Measurements from ENCODE around the gene TMEM184B. TPM values are rescaled to one million over a fixed set of nuclear protein-coding genes. Genes with fewer than 3 reads are reported as not detected.
"Not testable (repeated sequence)": the region's sequence is repeated elsewhere in the genome, so short reads cannot be mapped to it uniquely, and the experiment has no call there.

TMEM184B gene
- total RNA-seq, 1 donor from 2014 or later = 22.6 TPM

DNA sequence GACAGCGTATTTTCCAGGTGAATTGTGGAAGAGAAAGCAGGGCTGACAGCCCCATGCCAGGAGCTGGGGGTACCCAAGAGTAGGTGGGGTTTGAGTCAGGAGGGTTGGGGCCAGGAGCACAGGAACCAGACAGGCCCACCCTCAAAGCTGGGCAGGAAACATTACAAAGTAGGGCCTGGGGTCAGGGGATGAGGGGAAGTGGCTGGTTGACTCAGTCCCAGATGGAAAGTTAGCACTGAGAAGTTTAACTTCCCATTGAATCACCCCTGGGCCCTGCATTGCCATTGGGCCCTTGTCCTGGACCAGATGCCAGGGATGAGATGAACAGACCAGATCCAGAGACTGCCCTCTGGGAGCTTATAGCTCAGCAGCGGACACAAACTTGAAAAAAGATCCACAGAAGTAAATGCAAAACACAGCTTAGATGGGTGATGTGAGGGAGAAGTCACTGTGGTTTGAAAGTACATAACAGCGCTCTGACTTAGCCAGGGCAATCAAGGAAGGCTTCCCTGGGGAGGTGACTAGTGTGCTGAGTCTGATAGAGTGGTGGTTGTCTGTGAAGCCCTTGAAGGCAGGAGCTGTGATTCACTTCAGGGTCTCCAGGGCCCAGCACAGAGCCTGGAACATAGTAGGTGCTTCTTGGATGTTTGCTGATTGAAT lies 68.8 kb downstream of the TMEM184B start:
- ATAC-seq = no peak

DNA sequence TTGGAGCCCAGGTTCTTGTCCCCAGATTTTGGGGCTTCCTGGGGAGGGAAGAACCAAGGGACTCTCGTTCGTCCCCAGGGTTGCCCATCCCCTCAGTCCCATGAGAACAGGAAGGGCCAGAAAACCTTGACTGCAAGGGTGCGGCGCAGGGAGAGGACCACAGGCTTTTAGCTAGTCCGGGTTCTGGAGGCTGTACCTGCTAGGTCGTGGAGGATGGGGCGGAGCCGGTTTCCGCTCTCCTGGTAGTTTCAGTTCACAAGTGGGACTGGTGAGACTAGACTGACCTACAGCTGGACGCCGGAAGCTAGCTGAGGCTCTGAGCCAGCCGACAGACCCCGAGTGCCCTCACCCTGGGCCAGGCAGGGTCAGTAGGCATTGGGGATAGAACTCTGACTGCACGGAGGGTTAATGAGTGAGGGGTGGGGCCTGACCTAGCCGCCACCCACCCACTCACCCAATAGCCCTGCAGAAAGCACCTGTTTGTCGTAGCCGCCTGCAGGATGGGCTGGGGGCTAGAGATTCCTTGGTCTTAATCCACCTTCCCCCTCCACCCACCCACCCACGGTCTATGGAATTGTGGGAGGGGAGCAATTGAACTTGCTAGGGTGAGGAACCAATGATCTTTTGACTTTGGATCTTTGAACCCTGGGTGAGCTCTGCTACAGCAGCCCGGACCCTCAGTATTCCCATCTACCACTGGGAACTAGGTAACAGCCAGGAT lies 69.6 kb downstream of the TMEM184B start:
- ATAC-seq = peak; percentile 49

DNA sequence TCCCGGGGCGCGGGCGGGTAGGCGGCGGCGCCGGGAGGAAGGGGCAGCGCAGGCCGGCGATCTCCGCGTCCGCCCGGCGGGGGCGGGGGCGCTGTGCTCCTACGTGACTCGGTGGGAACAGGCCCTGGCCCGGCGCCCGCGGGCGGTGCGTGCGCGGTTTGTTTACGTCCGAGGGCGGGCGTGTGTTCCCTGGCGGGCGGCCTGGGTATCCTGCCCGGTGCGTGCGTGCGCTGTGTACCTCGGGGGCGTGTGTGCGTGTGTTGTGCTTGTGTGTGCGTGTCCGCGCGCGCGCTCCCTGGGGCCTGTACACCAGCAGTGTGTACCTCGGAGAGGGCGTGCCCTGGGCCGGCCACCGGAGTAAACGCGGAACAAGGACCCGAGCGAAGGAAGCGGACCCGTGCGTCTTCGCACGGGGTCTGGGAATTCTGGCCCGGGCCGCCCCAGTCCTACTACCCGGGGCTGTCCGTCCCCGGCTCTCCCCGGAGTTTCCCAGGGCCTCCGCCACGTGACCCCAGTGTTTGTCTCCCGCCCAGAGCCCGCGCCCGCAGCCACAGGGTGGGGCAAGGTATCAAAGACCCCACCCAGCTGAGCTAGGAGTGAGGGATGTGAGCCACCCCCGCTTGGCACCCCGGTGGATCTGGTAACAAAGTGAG lies 70.2 kb downstream of the TMEM184B start:
- ATAC-seq = peak; percentile 60

DNA sequence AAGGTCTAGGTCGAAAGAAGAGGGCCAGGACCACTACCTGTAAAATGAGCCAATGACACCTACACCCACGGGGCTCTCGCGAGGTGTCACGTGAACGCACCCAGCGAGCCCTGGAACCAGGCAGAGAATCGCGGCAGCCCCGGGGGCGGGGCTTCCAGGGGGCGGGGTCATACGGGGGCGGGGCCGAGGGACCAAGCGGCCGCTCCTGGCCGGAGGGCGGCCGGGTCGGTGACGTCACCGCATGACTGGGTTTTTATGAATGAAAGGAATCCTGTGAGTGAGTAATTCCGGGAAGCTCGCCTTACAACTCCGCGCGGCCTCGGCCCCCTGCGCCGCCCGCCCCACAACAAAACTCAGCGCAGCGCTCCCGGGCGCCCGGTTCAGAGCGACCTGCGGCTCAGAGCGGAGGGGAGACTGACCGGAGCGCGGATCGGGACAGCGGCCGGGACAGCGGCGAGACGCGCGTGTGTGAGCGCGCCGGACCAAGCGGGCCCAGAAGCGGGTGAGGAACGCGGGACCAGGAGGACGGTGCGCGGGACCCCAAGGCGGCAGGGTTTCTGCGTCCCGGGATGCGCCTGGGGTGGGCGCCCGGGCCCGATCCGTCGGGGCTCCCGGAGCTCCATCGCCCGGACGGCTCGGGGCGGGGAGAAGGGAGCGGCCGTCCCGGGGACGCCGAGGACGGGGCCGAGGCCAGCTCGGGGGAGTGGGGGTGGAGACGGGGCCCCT lies 70.9 kb downstream of the TMEM184B start, which contains the start of gene MAFF:
TSS of gene MAFF (plus strand) at position 284 of the 726 bp plus-strand sequence. CDS start 11,860 bp downstream, outside the sequence.
- ATAC-seq = peak; percentile 75

DNA sequence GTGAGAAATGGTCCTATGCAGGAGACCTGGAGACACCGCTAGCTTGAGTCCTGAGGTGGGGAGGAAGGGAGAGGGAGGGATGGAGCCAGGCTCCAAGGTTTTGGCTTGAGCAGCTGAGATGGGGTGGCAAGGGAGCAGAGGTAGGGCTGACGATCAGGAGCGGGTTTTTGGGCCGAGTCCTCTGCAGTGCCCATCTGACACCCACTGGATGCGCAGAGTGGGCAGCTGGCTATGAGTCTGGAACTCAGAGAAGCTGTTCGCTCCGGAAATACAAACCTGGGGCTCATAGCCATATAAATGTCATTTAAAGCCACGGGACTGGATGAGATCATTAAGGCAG lies 71.5 kb downstream of the TMEM184B start:
- ATAC-seq = peak; percentile 0

DNA sequence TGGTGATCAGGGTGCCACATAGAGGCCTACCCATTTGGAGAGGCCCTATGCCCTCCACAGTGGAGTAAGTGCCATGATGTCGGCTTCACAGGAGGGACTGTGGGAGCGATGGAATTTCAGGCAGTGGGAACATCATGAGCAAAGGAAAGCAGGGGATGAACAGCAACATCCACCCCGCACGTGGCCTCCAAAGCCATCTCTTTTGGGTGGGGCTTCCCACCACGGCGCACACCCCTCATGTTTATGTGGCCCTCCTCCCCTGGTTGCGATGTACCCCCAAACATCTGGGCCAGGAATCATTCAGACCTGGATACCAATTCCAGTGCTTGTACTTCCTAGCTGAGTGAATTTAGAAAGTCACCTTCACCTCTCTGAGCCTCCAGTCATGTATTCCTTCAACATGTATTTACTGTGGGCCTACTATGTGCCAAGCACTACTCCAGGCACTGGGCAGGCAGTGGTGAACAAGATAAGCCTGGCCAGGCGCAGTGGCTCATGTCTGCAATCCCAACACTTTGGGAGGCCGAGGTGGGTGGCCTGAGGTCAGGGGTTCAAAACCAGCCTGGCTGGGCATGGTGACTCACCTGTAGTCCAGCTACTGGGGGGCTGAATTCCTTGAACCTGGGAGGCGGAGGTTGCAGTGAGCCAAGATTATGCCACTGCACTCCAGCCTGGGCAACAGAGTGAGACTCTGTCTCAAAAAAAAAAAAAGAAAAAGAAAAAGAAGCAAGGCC lies 72.8 kb downstream of the TMEM184B start:
- no peak for ATAC-seq

DNA sequence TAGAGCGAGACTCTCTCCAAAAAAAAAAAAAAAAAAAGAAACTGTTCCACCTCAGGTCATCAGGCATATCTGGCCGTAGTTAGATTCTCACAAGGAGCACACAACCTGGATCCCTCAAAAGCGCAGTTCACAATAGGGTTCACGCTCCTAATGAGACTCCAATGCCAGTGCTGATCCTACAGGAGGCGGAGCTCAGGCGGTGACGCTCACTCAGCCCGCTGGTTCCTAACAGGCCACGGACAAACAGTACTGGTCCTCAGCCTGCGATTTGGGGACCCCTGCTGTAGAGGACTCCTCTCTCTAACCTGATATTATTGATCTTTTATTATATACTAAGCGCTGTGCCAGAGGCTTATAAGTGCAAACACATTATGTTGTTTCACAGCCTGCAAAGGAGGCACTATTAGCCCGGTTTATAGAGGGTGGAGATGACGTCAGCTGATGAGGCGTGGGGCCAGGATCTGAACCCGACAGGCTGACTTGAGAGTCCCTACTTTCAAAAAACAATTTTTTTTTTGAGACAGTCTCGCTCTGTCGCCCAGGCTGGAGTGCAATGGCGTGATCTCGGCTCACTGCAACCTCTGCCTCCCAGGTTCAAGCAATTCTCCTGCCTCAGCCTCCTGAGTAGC lies 75.9 kb downstream of the TMEM184B start:
- ATAC-seq = no peak

DNA sequence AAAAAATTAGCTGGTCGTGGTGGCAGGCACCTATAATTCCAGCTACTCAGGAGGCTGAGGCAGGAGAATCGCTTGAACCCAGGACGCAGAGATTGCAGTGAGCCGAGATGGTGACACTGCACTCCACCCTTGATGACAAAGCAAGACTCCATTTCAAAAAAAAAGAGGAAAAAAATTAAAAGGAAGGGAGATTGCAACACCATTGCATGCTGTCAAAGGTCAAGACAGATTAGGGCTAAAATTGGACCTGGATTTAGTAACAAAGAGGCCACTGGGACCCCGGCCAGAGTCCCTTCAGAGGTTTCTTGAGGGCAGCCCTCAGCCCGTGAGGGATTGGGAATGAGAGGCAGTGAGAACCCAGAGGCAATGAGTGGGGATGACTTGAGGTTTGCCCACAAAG lies 79.2 kb downstream of the TMEM184B start:
- no peak for ATAC-seq

DNA sequence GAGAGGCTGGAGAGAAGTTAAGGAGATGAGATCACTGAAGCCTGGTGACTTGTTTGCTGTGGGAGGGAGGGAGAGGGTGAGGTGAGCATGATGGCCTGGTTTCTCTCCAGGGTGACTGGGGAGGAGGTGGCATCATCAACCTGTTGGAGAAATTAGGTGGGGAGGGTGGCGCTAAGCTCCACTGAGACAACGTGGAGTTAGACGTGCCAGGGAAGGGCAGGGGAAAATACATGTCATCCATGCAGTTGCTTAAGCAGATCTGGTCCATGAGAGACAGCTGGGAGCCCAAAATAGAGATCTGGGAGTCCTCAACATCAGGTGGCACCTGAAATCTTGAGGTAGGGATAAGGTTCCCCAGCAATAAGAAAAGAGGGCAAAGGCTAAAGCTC lies 80.3 kb downstream of the TMEM184B start:
- no peak for ATAC-seq

DNA sequence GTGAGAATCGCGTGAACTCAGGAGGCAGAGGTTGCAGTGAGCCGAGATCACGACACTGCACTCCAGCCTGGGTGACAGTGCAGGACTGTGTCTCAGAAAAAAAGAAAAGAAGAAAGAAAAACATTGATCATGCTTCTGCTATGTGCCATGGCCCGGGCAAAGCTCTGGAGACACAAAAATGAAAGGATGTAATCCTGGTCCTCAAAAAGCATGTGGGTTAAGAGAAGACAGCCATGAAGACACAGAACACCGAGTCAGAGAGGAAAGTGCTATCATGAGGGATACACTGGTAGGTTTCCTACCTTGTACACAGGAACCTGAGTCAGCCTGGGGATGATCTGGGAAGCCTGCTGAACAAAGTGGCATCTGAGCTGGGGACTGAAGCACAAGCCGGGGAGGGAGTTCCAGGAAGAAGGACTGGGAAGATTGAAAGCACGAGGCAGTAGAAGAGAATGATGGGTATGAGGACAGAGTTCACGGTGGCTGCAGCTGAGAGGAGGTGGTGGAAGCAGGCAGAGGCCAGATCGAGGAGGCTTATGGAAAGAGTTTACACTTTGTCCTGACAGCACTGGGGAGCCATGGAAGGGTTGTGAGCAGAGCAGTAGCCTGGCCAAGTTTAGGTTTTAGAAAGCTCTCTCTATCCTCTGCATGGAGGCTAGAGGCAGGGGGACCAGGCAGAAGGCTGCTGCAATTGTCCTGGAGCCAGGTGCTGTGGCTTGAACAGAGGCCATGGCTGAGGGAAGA lies 80.9 kb downstream of the TMEM184B start:
- ATAC-seq = no peak

DNA sequence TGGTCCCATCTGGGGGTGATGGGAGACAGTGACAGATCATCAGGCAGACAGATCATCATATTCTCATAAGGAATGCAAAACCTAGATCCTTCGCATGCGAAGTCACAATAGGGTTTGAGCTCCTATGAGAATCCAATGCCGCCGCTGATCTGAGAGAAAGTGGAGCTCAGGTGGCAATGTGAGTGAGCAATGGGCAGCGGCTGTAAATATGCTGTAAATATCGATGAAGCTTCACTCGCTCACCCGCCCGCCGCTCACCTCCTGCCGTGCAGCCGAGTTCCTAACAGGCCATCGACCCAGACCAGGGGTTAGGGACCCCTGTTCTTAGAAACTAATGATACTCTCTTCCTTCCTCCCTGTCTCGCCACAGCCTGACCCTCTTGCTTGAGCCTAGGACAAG lies 81.8 kb downstream of the TMEM184B start:
- ATAC-seq = no peak

DNA sequence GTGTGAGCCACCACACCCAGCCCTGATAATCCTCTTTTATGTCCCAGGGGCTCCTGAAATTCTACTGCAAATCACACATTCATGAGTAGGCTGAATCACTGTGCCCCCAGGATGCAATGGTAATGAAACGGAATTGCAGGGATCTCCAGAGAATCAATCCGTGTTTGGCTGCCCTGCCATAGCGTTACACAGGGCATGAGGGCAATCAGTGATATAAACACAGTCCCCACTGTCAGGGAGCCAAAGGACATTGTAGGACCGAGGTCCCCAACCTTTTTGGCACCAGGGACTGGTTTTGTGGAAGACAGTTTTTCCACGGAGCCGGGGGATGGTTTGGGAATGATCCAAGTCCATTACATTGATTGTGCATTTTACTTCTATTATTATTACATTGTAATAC lies 82.2 kb downstream of the TMEM184B start:
- ATAC-seq = no peak

DNA sequence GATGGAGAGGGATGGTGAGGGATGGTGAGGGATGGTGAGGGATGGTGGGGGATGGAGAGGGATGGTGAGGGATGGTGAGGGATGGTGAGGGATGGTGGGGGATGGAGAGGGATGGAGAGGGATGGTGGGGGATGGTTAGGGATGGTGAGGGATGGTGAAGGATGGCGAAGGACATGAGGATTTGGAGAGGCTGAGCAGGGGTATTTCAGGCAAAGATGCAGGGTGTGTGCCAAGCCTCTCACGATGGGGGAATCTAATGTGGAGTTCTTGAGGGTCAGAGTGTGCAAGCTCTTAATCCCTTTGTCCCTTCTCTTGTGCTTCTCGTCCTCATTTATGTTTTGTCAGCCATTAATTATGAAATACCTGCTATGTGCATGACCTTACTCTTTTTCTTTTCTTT lies 83.7 kb downstream of the TMEM184B start:
- ATAC-seq = no peak

DNA sequence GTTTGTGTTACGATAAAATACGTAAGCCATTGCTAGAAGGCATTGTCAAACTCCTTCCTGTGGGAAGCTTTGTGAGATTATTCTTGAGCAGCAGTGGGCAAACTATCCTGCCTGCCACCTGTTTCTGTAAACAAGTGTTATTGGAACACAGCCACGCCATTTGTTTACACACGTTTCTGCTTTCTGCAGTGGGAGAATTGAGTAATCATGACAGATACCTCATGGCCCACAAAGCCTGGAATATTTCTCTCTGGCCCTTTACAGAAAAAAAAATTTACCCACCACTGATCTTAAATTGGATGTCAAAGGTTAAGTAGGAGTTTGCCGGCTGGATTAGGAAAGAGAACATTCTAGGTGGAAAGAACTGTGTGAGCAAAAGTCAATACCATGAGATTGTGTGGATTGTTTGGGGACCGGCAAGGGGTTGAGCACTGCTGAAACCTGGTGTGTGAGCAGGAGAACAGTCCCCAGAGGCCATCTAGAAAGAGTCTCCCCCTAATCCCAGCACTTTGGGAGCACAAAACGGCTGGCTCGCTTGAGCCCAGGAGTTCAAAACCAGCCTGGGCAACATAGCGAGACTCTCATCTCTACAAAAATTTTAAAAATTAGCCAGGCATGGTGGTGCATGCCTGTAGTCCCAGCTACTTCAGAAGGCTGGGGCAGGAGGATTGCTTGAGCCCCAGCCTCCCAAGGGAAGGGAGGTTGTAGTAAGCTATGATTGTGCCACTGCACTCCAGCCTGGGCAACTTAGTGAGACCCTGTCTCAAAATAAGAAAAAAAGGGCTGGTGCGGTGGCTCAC lies 85.2 kb downstream of the TMEM184B start:
- ATAC-seq = no peak

DNA sequence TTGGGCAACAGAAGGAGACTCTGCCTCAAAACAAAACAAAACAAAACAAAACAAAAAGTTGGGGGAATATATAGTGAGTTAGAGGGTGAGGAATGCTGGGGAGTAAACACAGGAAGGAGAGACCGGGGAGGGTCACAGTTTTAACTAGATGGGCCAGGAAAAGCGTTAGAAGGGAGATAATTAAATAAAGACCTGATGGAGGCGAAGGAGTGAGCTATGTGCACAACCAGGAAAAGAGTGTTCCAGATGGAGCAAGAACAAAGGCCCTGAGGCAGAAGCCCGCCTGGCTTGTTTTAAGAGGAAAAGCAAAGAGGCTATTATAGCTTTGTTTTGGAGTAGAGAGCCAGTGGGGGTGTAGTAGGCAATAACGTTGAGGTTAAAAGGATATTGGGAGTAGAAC lies 86.4 kb downstream of the TMEM184B start:
- ATAC-seq = no peak

DNA sequence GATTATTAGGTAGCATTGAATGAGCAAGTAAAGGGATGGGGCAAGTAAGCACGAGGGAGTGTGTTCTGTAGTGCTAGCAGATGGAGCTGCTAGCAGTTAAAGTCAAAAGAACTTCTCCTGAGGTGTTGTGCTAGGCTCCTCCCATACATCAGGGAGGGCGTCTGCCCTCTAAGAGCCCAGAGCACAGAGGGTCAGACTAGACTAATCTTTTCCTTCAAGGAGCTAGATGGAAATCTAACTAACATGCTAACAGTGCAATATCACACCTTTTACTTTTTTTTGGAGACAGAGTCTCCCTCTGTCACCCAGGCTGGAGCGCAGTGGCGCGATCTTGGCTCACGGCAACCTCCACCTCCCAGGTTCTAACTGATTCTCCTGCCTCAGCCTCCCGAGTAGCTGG lies 88.0 kb downstream of the TMEM184B start:
- ATAC-seq = no peak

DNA sequence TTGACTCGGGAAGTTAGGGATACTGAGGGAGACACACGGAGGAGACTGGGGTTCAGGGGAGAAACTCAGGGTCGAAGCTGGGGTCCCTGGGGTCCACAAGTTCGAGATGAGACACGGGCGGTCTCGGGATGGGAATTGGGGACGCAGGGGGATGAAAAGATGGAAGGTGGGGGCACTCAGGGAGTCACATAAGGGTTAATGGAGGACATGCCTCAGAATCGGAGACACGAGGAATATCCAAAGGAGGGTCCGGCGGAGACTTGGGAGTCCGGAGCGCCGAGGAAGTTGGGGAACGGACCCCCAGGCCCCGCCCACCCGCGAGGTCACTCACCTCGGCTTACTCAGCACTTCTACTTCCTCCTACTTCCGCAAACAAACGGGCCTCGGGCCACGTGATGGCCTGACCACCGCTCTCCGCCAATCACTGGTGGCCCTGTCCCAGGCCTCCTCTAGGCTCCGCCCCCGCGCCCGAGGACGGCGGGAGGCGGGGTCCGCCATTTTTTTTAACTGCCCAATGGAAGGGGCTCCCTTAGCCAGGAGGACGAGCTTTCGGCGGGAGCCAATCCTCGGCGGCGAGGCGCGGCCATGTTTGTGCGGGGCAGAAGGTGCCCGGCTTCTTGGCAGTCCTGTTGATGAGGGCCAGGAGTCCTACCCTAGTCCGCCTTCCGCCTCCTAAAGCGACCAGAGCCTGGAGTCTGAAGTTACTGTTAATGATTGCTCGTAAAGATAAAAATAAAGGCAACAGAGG lies 91.2 kb downstream of the TMEM184B start, which contains the start of gene PLA2G6:
TSS of gene PLA2G6 (minus strand) at position 378 of the 748 bp plus-strand sequence. CDS start 12,404 bp downstream, outside the sequence.
- peak; percentile 87 for ATAC-seq

DNA sequence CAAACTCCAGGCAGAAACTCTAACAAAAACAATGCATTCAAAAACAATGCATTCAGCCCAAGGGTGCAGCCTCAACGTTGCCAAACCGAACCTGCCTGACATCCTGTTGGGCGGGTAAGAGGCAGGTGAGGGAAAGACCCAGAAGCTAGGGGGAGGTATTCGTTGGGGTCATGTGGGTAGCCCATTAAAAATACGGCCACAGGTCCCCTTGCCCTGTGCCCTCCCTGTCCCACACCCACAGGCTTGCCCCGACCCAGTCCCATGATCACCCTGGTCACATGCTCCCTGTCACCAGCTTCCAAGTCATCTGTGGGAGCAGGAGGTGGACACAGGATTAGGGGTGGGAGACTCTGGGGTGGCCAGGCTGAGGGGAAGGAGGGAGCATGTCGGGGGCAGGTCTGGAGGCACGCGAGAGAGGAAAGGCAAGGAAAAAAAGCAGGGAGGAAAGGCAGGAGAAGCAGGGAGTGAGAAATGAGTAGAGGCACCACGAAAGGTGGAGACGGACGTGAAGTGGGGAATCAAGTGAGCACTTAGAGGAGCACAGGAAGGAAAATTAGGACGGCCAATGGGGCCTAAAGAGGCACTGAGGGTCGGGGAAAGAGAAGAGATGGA lies 91.9 kb downstream of the TMEM184B start:
- ATAC-seq = peak; percentile 70

DNA sequence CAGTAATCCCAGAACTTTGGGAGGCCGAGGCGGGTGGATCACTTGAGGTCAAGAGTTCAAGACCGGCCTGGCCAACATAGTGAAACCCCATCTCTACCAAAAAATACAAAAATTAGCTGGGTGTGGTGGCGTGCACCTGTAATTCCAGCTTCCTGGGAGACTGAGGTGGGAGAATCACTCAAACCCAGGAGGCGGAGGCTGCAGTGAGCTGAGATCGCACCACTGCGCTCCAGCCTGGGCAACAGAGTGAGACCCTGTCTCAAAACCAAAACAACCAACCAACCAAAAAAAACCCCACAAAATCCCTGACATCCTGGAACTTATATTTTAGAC lies 94.2 kb downstream of the TMEM184B start:
- ATAC-seq = not testable (repeated sequence)

All from esophagus mucosa (tissue), 1 donor.